Mammary epithelial cell (primary cell): Measurements from ENCODE around the gene KRT15.

Source experiments
- CTCF ChIP-seq, 2 donors: IDR thresholded peaks in 1 of 2; conservative IDR thresholded peaks in 1 of 2; 2 replicates each; pipeline ENCODE4 v1.5.1; 2011 to 2012; ENCODE audit warnings: inconsistent platforms in 2 of 2, low read length in 2 of 2, mild to moderate bottlenecking in 2 of 2, control low read depth in 1 of 2, low read depth in 1 of 2; ENCODE audit not compliant: insufficient read depth in 1 of 2; ENCODE audit errors: extremely low read depth in 1 of 2
- EZH2 ChIP-seq: IDR thresholded peaks from 2 replicates; pipeline ENCODE4 v1.6.1; 2012; ENCODE audit warnings: low read length, inconsistent platforms, borderline replicate concordance

GRCh38 chr17:41511716-41512115 lies 7.0 kb downstream of the KRT15 start:
- TF ChIP-seq CTCF (conservative IDR thresholded peaks at IDR 0.05 in 1 of 2, IDR thresholded peaks at IDR 0.05 in 1 of 2; ENCODE audit: extremely low read depth in 1 of 2, insufficient read depth in 1 of 2, low read depth in 1 of 2, low read length in 2 of 2) (no peak), EZH2 (no peak)
